Globus pallidus (tissue), 1 donor: ENCODE results near the gene CHAD.
"Not testable (repeated sequence)": the region's sequence is repeated elsewhere in the genome, so short reads cannot be mapped to it uniquely, and the experiment has no call there.

Source experiments
- DNase-seq: peaks from one replicate; pipeline ENCODE4 v3.0.0-alpha.2; 2015; ENCODE audit warnings: low spot score

Gene CHAD

GRCh38 chr17:50473901-50474300 lies 5.2 kb upstream of the CHAD start:
- DNase-seq = no peak

GRCh38 chr17:50472761-50473161 lies 4.1 kb upstream of the CHAD start:
- not testable (repeated sequence) for DNase-seq

GRCh38 chr17:50472286-50472685 lies 3.6 kb upstream of the CHAD start:
- no peak for DNase-seq

GRCh38 chr17:50471009-50471905 lies 2.6 kb upstream of the CHAD start:
- no peak for DNase-seq

GRCh38 chr17:50470426-50470825 lies 1.7 kb upstream of the CHAD start:
- no peak for DNase-seq

- DNase-seq = no peak
Measured at GRCh38 chr17:50469671-50470305, 1.1 kb upstream of the CHAD start.

- no peak for DNase-seq
Measured at GRCh38 chr17:50469208-50469605, 527 bp upstream of the CHAD start.

- DNase-seq = no peak
Measured at GRCh38 chr17:50467855-50468303, 801 bp downstream of the CHAD start.

GRCh38 chr17:50467114-50467854 lies 1.4 kb downstream of the CHAD start:
- DNase-seq = no peak

- no peak for DNase-seq
Measured at GRCh38 chr17:50466371-50467113, 2.1 kb downstream of the CHAD start.

- no peak for DNase-seq
Measured at GRCh38 chr17:50465635-50466034, 3.0 kb downstream of the CHAD start.

GRCh38 chr17:50465171-50465570 lies 3.5 kb downstream of the CHAD start:
- DNase-seq = no peak

GRCh38 chr17:50464736-50465135 lies 3.9 kb downstream of the CHAD start:
- no peak for DNase-seq

GRCh38 chr17:50464121-50464520 lies 4.6 kb downstream of the CHAD start:
- DNase-seq = no peak

GRCh38 chr17:50462446-50462845 lies 6.2 kb downstream of the CHAD start:
- no peak for DNase-seq

- DNase-seq = no peak
Measured at GRCh38 chr17:50461550-50462132, 7.0 kb downstream of the CHAD start.

GRCh38 chr17:50460831-50461526 lies 7.7 kb downstream of the CHAD start:
- DNase-seq = no peak

GRCh38 chr17:50459756-50460155 lies 8.9 kb downstream of the CHAD start:
- DNase-seq = no peak

- no peak for DNase-seq
Measured at GRCh38 chr17:50458701-50459676, 9.7 kb downstream of the CHAD start.

GRCh38 chr17:50458270-50458669 lies 10.4 kb downstream of the CHAD start:
- DNase-seq = no peak
